Fibroblast of villous mesenchyme (primary cell): ENCODE results near the gene BCAN. TPM values are rescaled to one million over a fixed set of nuclear protein-coding genes. Genes with fewer than 3 reads are reported as not detected.

Experiments
- DNase-seq: peaks from one replicate; pipeline ENCODE4 v3.0.0-alpha.2; 2010; ENCODE audit warnings: low read depth
- H3K4me3 ChIP-seq: 2 replicates; pipeline ENCODE4 v1.5.1; 2011; ENCODE audit warnings: low read depth, mild to moderate bottlenecking, low read length
- CTCF ChIP-seq: IDR thresholded peaks from 2 replicates; pipeline ENCODE4 v1.5.1; 2012; ENCODE audit warnings: low read depth, mild to moderate bottlenecking, low read length; ENCODE audit not compliant: insufficient read depth
- total RNA-seq: library from RNA; depleted of rRNA; stranded (reverse); fragments of >200 nt; gene quantifications from 2 replicates; pipeline ENCODE4 v1.2.3, GENCODE V29; 2012

Gene BCAN
- total RNA-seq, 1 donor: not detected

GRCh38 chr1:156662005-156662799 is 20.3 kb downstream of the BCAN start:
- no peak for TF ChIP-seq CTCF

DNA sequence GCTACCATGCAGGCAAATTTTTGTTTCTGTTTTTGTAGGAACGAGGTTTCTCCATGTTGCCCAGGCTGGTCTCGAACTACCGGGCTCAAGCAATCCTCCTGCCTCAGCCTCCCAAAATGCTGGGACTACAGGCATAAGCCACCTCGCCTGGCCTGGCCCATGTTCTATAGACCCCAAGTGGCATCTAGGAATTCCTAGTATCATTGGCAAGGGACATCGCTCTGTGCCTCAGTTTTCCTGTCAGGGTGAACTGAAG is 20.8 kb downstream of the BCAN start:
- no peak for TF ChIP-seq CTCF
- DNase-seq: no peak
- no peak overlapping the region for H3K4me3 ChIP-seq

More at GRCh38 chr1:156662005-156662799, 20.3 kb downstream of the BCAN start:
- no peak overlapping the region for H3K4me3 ChIP-seq
- DNase-seq: peak; percentile 40

GRCh38 chr1:156663178-156663577 is 21.3 kb downstream of the BCAN start:
- no peak overlapping the region for H3K4me3 ChIP-seq
- DNase-seq: peak; percentile 37
- TF ChIP-seq CTCF: no peak

DNA sequence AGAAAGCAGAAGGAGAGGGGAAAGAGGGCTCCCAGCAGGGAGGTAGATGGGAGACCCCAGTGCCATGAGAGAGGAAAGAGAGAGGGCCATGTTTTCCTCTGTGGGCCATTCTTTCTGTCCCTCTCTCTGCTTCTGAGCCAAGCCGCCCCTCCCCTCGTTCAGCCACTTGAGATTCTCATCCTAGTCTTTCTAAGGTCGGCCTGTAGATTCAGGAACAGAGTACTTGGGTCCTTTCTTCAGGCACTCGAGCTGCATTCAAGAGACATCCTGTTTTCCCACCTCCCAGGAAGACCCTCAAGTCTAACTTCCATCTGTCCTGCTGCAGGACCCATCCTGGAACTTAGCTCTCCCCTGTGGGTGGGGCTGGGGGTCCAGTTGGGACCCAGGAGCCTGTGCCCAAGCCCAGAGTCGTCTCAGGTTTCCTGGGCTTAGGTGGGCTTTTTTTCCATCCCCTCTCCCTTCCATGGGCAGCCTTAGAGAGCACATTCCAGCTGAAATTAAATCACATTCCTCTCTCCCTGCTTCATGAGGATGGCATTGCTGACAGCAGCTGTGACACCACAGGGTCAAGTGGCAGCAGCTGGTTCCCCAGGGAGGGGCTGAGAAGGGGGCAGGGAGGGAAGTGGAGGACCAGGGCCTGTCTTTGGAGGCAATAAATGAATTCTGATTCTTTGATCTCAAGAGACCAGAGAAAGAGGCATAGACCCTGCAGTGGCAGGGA is 22.3 kb downstream of the BCAN start:
- no peak overlapping the region for H3K4me3 ChIP-seq

GRCh38 chr1:156664767-156665411 is 23.0 kb downstream of the BCAN start:
- DNase-seq: no peak
- no peak overlapping the region for H3K4me3 ChIP-seq
- no peak for TF ChIP-seq CTCF

More for the DNA sequence above, 22.3 kb downstream of the BCAN start:
- DNase-seq: no peak
- no peak for TF ChIP-seq CTCF

GRCh38 chr1:156665539-156665938 is 23.6 kb downstream of the BCAN start:
- H3K4me3 ChIP-seq: no peak overlapping the region
- DNase-seq: no peak
- no peak for TF ChIP-seq CTCF
